ENCODE measurements around the gene TSSC4. TPM values are rescaled to one million over a fixed set of nuclear protein-coding genes. Genes with fewer than 3 reads are reported as not detected.

Gene TSSC4
- 83.3 and 88.4 TPM in 2 replicates for total RNA-seq

GRCh38 chr11:2400069-2400761 is at the start of gene TSSC4:
TSS of gene TSSC4 (plus strand) at chr11:2400750. CDS start at chr11:2402634, 1,884 bp downstream.

GRCh38 chr11:2376751-2377451 is 23.6 kb upstream of the TSSC4 start, which contains the start of gene CD81:
TSS of gene CD81 (plus strand) at chr11:2377310. CDS start at chr11:2377550, 240 bp downstream.

GRCh38 chr11:2443881-2444820 is 43.6 kb downstream of the TSSC4 start, which contains the start of gene TRPM5:
TSS of gene TRPM5 (minus strand) at chr11:2444514. CDS start at chr11:2423036, 21,478 bp downstream.

GRCh38 chr11:2444821-2445745 is 44.5 kb downstream of the TSSC4 start, which contains the start of gene KCNQ1:
TSS of gene KCNQ1 (plus strand) at chr11:2445008. CDS start at chr11:2445099, 91 bp downstream.

Other genes starting within 250 kb of the TSSC4 start
- gene INS, start 239.5 kb upstream of the TSSC4 start, total RNA-seq, result not detected in 2 replicates
- gene TH, start 228.9 kb upstream of the TSSC4 start, total RNA-seq, result not detected in 2 replicates
- not detected in 2 replicates for gene ASCL2, start 130.2 kb upstream of the TSSC4 start, total RNA-seq
- not detected in 2 replicates for gene C11orf21, start 98.8 kb upstream of the TSSC4 start, total RNA-seq
- not detected in 2 replicates for gene TSPAN32, start 98.7 kb upstream of the TSSC4 start, total RNA-seq
- 145 and 168 TPM in 2 replicates for gene CD81, start 23.4 kb upstream of the TSSC4 start, total RNA-seq
- not detected in 2 replicates for gene TRPM5, start 43.8 kb downstream of the TSSC4 start, total RNA-seq
- gene KCNQ1, start 44.3 kb downstream of the TSSC4 start, total RNA-seq, result 0.32 TPM in 1 of 2 replicates, not detected in the other